Smooth muscle cell (in vitro differentiated cells): ENCODE results near the gene MALAT1. TPM values are rescaled to one million over a fixed set of nuclear protein-coding genes. Genes with fewer than 3 reads are reported as not detected.

Experiments
- DNase-seq: peaks from one replicate; lab custom pipeline; 2025; ENCODE audit not compliant: unreplicated experiment; lab: John Stamatoyannopoulos, UW
- H2AFZ ChIP-seq: fragments of 200-600 bp; sonication (generic); 2 replicates; pipeline ENCODE4 v1.6.0; 2016; ENCODE audit warnings: antibody characterized with exemption, low read depth, mild to moderate bottlenecking
- H3F3A ChIP-seq: fragments of 200-600 bp; sonication (generic); 2 replicates; pipeline ENCODE4 v1.6.0; 2017; ENCODE audit warnings: antibody characterized with exemption, low read depth
- H3K27ac ChIP-seq: fragments of 200-600 bp; sonication (generic); 2 replicates; pipeline ENCODE4 v1.5.1; 2016; ENCODE audit warnings: low read depth, mild to moderate bottlenecking
- H3K27me3 ChIP-seq: fragments of 200-600 bp; sonication (generic); 2 replicates; pipeline ENCODE4 v1.6.1; 2016; ENCODE audit warnings: low read depth, mild to moderate bottlenecking
- H3K36me3 ChIP-seq: fragments of 200-600 bp; sonication (generic); 2 replicates; pipeline ENCODE4 v1.5.1; 2016; ENCODE audit warnings: low read depth
- H3K4me1 ChIP-seq: fragments of 200-600 bp; sonication (generic); 2 replicates; pipeline ENCODE4 v1.5.1; 2016; ENCODE audit warnings: low read depth
- H3K4me2 ChIP-seq: fragments of 200-600 bp; sonication (generic); 2 replicates; pipeline ENCODE4 v1.6.0; 2016; ENCODE audit warnings: mild to moderate bottlenecking
- H3K4me3 ChIP-seq: fragments of 200-600 bp; sonication (generic); 2 replicates; pipeline ENCODE4 v1.5.1; 2016; ENCODE audit warnings: mild to moderate bottlenecking
- H3K79me2 ChIP-seq: fragments of 200-600 bp; sonication (generic); 2 replicates; pipeline ENCODE4 v1.6.0; 2016; ENCODE audit warnings: low read depth, mild to moderate bottlenecking
- H3K9ac ChIP-seq: fragments of 200-600 bp; sonication (generic); 2 replicates; pipeline ENCODE4 v1.6.0; 2016; ENCODE audit warnings: low read depth
- H3K9me3 ChIP-seq: fragments of 200-600 bp; sonication (generic); replicated peaks from 2 replicates; pipeline ENCODE4 v1.5.1; 2016; ENCODE audit warnings: low read depth
- H4K20me1 ChIP-seq: fragments of 200-600 bp; sonication (generic); 2 replicates; pipeline ENCODE4 v1.6.0; 2016; ENCODE audit warnings: low read depth
- WGBS: methylation state at CpG from one replicate; pipeline ENCODE4 v1.1.7; 2016; ENCODE audit warnings: low lambda C conversion rate; 5-methylcytosine and 5-hydroxymethylcytosine counted together
- polyA plus RNA-seq: library from polyadenylated mRNA; unstranded; fragments of >200 nt; fragmentation: Nextera tagmentation; extraction: Ambion mirVana; gene quantifications from 2 replicates; pipeline ENCODE4 v1.2.1, GENCODE V29; 2016
- total RNA-seq: library from RNA; depleted of rRNA; stranded (reverse); fragments of >200 nt; gene quantifications from 2 replicates; pipeline ENCODE4 v1.2.3, GENCODE V29; 2014
- TF ChIP-seq, protein P1 (sequence below): fragments of 200-600 bp; sonication (generic); IDR thresholded peaks from 2 replicates; pipeline ENCODE4 v1.5.1; 2017; ENCODE audit warnings: borderline replicate concordance, mild to moderate bottlenecking, antibody characterized with exemption; ENCODE audit not compliant: insufficient read depth, poor library complexity, severe bottlenecking

The MALAT1 gene
- total and polyA plus RNA-seq, 2 experiments from 2014 or later = 6,158 to 7,386 TPM

DNA sequence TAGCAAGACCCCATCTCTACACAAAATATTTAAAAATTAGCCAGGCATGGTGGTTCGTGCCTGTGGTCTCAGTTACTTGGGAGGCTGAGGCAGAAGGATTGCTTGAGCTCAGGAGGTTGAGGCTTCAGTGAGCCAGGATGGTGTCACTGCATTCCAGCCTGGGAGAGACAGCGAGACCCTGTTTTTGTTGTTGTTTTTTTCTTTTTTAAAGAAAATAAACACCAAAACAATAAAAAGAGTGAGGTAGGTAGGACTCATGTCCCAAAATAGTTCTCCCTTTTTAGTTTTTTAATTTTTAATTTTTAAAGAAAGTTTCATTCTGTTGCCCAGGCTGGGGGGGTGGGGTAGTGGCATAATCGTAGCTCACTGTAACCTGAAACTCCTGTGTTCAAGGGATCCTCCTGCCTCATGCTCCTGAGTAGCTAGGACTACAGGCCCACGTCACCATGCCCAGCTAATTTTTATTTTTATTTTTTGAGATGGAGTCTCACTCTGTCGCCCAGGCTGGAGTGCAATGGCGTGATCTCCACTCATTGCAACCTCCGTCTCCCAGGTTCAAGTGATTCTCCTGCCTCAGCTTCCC lies 25.5 kb upstream of the MALAT1 start:
- 82% methylated on average over 7 of the region's 7 CpGs for WGBS
- no peak for DNase-seq
- no peak overlapping the region for H3K9ac ChIP-seq
- TF ChIP-seq, protein P1, sequence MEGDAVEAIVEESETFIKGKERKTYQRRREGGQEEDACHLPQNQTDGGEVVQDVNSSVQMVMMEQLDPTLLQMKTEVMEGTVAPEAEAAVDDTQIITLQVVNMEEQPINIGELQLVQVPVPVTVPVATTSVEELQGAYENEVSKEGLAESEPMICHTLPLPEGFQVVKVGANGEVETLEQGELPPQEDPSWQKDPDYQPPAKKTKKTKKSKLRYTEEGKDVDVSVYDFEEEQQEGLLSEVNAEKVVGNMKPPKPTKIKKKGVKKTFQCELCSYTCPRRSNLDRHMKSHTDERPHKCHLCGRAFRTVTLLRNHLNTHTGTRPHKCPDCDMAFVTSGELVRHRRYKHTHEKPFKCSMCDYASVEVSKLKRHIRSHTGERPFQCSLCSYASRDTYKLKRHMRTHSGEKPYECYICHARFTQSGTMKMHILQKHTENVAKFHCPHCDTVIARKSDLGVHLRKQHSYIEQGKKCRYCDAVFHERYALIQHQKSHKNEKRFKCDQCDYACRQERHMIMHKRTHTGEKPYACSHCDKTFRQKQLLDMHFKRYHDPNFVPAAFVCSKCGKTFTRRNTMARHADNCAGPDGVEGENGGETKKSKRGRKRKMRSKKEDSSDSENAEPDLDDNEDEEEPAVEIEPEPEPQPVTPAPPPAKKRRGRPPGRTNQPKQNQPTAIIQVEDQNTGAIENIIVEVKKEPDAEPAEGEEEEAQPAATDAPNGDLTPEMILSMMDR = no peak
- H3K9me3 ChIP-seq = no peaks in the 10 kb centered on the region
- peak overlapping the region; percentile 98 for H3K27ac ChIP-seq
- H2AFZ ChIP-seq = no peak overlapping the region
- peaks cover 36% of the 10 kb centered on the region for H3F3A ChIP-seq
- H3K27me3 ChIP-seq = no peaks in the 10 kb centered on the region
- peaks cover 18% of the 10 kb centered on the region for H3K4me1 ChIP-seq
- no peaks in the 10 kb centered on the region for H4K20me1 ChIP-seq
- no peak overlapping the region for H3K4me2 ChIP-seq
- peaks cover 69% of the 10 kb centered on the region for H3K79me2 ChIP-seq
- no peaks in the 10 kb centered on the region for H3K36me3 ChIP-seq
- no peak overlapping the region for H3K4me3 ChIP-seq

- 92% methylated on average over 3 of the region's 3 CpGs for WGBS
- DNase-seq = no peak
- H3K36me3 ChIP-seq = no peaks in the 10 kb centered on the region
- peaks cover 72% of the 10 kb centered on the region for H3K79me2 ChIP-seq
- peak overlapping the region; percentile 98 for H3K27ac ChIP-seq
- no peak overlapping the region for H2AFZ ChIP-seq
- peaks cover 32% of the 10 kb centered on the region for H3K4me1 ChIP-seq
- TF ChIP-seq, protein P1 = no peak
- no peak overlapping the region for H3K9ac ChIP-seq
- peaks cover 49% of the 10 kb centered on the region for H3F3A ChIP-seq
- H3K4me2 ChIP-seq = no peak overlapping the region
- no peaks in the 10 kb centered on the region for H3K9me3 ChIP-seq
- no peaks in the 10 kb centered on the region for H4K20me1 ChIP-seq
- no peak overlapping the region for H3K4me3 ChIP-seq
- no peaks in the 10 kb centered on the region for H3K27me3 ChIP-seq
These were observed 24.0 kb upstream of the MALAT1 start for GRCh38 chr11:65474864-65475263.

GRCh38 chr11:65476632-65477148 lies 22.2 kb upstream of the MALAT1 start:
- Histone ChIP-seq H3K79me2 (peaks cover 85% of the 10 kb centered on the region), H3F3A (peaks cover 53% of the 10 kb centered on the region), H3K36me3 (no peaks in the 10 kb centered on the region), H3K4me2 (peak overlapping the region; percentile 92), H3K9ac (peak overlapping the region; percentile 99), H3K4me3 (peak overlapping the region; percentile 64), H3K9me3 (no peaks in the 10 kb centered on the region), H3K27ac (peak overlapping the region; percentile 100), H3K4me1 (peaks cover 38% of the 10 kb centered on the region), H2AFZ (no peak overlapping the region), H4K20me1 (no peaks in the 10 kb centered on the region), H3K27me3 (no peaks in the 10 kb centered on the region)
- DNase-seq = no peak
- 34% methylated on average over 10 of the region's 10 CpGs for WGBS
- TF ChIP-seq, protein P1 = no peak
